Endothelial cell of hepatic sinusoid (primary cell): Measurements from ENCODE around the gene CYP2S1.
"Not testable (repeated sequence)": the region's sequence is repeated elsewhere in the genome, so short reads cannot be mapped to it uniquely, and the experiment has no call there.

Source experiments
- in situ Hi-C: cut with HindIII; loops from 2 replicates; pipeline ENCODE4 v1.10.0; 2017; ENCODE audit warnings: low sequenced_read_pairs

CYP2S1 gene

GRCh38 chr19:41225238-41226052, 32.4 kb downstream of the CYP2S1 start:
- in situ Hi-C loops = no loop called here

- in situ Hi-C loops = no loop called here
Observed at GRCh38 chr19:41226053-41226873, 33.2 kb downstream of the CYP2S1 start.

- in situ Hi-C loops = no loop called here
Observed at GRCh38 chr19:41226874-41227390, 33.9 kb downstream of the CYP2S1 start.

GRCh38 chr19:41228486-41228885, 35.5 kb downstream of the CYP2S1 start:
- in situ Hi-C loops = no loop called here

DNA sequence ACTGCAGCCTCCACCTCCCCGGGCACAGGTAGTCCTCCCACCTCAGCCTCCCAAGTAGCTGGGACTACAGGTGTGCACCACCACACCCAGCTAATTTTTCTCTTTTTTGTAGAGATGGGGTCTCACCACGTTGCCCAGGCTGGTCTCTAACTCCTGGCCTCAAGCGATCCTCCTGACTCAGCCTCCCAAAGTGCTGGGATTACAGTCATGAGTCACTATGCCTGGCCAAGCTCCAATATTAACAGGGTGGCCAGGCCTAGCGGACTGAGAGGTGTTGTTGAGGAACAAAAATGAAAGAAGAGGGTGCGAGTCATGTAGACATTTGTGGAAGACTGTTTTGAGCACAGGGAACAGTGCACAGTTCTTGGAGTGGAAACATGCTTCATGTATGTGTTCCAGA, 36.3 kb downstream of the CYP2S1 start:
- in situ Hi-C loops = not testable (repeated sequence)

GRCh38 chr19:41230067-41230857, 37.2 kb downstream of the CYP2S1 start:
- in situ Hi-C loops = no loop called here

GRCh38 chr19:41232686-41233085, 39.7 kb downstream of the CYP2S1 start:
- in situ Hi-C loops = no loop called here

- in situ Hi-C loops = no loop called here
Observed at GRCh38 chr19:41233748-41234240, 40.8 kb downstream of the CYP2S1 start.

GRCh38 chr19:41234512-41235168, 41.6 kb downstream of the CYP2S1 start:
- in situ Hi-C loops = no loop called here

DNA sequence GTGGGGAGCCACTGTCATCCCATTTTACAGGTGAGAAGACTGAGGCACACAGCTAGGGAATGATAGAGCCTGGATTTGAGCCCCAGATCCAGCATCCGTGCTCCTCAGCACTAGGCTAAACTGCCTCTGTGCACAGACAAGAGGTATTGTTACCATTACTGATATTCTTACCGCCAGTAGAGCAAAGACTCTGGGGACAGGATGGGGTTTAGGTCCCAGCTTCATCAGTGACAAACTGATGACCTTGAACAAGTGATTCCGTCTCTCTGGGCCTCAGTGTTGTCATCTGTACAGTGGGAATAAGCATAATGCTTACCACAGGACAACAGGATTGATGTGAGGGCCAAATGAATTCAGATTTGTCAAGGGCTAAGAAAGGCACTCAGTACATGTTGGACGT, 42.5 kb downstream of the CYP2S1 start:
- in situ Hi-C loops = no loop called here

- in situ Hi-C loops = no loop called here
Observed at GRCh38 chr19:41238244-41238643, 45.2 kb downstream of the CYP2S1 start.

DNA sequence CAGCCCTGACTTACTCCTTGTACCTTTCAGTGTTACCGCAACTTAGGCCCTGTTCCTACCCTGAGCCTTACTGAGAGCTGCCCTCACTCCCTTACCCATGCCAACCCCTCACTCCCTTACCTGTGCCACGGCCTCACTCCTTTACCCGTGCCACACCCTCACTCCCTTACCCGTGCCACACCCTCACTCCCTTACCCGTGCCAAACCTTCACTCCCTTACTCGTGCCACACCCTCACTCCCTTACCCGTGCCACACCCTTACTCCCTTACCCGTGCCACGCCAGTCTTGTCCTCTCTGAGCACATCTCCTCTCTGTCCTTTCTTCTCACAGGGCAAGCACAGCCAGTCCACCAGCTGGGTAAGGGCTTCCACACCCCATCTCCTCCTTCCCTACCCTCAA, 46.3 kb downstream of the CYP2S1 start:
- in situ Hi-C loops = no loop called here

DNA sequence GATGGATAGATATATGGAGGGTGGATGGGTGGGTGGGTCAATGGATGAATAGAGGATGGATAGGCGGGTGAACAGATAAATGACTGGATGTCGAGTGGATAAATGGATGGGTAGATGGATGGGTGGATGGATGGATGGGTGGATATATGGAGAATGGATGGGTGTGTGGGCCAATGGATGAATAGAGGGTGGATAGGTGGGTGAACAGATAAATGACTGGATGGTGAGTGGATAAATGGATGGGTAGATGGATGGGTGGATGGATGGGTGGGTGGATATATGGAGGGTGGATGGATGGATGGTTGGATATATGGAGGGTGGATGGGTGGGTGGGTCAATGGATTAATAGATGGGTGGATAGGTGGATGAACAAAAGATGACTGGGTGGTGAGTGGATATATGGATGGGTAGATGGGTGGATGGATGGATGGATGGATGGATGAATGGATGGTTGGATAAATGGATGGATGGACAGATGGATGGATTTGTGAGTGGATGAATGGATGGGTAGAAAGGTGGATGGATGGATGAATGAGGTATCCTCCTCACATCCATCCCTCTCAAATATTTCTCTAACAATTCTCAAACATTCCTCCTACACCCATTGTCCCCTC, 47.0 kb downstream of the CYP2S1 start:
- in situ Hi-C loops = no loop called here

DNA sequence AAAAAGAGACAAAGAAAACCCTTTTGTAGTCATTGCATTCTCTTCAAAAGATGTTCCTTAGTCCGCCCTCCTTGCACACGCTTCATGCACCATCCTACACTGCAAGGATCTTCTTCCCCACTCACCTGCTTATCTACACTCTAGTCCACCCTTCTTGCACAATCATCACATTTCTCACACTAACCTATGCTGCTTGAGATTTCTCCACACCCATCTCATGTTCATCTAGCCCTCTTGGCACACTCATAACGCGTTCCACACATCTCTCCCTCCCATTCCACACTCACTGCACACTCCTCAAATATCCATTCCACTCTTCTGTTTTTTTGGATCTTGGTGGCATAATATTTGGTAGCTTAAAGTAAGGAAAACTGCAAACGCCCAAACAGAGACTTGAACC, 48.8 kb downstream of the CYP2S1 start:
- in situ Hi-C loops = no loop called here

DNA sequence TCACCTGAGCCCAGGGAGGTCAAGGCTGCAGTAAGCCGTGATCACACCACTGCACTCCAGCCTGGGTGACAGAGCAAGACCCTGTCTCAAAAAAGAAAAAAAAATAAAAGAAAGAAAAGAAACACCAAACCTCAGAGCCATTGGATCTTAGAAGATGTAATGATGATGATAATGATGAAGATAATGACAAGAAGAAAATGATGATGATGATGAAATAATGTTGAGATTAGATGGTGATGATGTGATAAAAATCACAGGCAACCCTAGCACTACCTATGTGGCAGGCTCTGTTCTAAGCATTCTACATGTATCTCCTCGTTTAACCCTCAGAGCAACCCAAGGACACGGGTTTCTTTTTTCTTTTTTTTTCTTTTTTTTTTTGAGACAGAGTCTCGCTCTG, 51.1 kb downstream of the CYP2S1 start:
- in situ Hi-C loops = no loop called here

DNA sequence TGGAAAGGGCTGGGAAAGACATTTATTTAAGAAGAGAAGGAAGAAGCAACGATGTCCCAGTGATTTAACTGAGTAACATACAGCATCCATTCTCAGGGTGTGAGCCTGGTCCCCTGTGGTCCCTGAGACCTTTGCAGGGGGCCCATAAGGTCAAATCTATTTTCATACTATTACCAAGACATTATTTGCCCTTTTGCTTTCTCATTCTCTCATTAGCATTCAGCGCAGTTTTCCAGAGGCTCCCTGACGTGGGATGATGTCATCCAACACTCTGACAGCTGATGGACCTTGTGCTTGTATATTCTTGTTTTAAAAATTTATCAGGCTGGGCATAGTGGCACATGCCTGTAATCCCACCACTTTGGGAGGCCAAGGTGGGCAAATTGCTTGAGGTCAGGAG, 52.8 kb downstream of the CYP2S1 start:
- in situ Hi-C loops = no loop called here

- in situ Hi-C loops = no loop called here
Observed at GRCh38 chr19:41248895-41249294, 55.9 kb downstream of the CYP2S1 start.

DNA sequence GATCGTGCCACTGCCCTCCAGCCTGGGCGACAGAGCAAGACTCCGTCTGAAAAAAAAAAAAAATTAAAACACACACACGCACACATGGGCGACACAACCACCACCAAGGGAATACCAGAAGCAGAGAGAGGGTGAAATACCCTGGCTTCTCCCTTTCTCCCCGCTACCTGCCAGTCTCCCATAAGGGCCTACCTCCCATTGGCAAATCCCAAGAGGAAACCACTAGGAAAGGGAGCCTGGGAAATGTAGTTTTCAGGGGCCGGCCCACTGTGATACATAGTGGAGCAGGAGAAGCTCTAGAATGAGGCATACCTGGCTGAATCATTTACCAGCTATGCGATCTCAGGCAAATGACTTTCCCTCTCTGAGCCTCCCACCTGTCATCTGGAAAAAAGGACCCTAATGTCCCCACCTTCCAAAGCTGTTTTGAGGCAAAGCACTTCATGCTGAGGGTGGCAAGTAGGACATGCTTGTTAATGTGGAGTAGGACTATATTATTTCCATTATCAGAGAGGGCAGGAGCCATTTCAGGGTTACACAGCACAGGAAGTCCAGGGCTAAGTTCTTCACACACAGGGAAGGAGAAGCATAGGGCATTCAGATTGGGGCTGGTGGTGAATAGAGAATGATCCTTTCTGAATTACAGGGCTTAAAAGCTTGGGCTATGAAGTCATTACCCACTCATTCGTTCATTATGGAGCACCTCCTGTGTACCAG, 56.8 kb downstream of the CYP2S1 start:
- in situ Hi-C loops = no loop called here

DNA sequence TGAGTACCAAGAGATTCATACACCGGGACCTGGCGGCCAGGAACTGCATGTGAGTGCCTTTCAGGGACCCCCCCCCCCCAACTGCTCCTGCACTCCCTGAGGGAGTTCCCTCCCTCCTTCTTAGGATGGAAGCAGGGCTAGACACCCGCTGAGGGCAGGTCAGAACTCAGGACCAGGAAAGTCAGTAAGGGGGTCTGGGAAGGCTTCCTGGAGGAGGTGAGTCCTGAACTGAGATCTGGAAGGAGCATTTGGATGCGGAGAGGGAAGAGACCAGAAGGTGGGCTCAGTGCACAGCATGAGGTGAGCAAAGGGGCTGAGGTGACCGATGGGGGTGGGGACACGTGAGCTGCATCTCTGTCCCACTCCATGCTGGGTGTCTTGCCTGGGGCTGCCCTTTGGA, 60.6 kb downstream of the CYP2S1 start:
- in situ Hi-C loops = no loop called here
